Stimulated activated CD4-positive, alpha-beta T cell treated with anti-CD3 and anti-CD28 coated beads, TNF-alpha, amount 100 ng/mL, for 24 hours (primary cell): ENCODE data around the gene SEC61A2.
"Not testable (repeated sequence)": the region's sequence is repeated elsewhere in the genome, so short reads cannot be mapped to it uniquely, and the experiment has no call there.

Experiments
- DNase-seq, 3 experiments: peaks; one replicate each; pipeline ENCODE4 v3.0.0-alpha.2; 2020; ENCODE audit warnings: low read depth in 3 of 3

Gene SEC61A2

DNA sequence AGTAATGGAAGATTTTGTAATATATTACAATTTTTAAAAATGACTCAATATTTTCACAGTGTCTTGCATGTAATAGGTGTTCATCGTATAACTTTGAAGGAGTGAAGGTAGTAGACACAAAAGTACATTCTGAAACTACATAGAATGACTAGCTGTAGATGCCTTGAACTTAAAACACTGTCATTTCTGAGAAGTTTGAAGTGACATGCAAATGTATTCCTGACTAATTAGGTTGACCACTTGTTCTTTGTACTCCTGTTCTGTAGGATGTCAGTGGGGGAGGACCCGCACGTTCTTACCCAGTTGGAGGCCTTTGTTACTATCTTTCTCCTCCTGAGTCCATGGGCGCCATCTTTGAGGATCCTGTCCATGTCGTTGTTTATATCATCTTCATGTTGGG, 31.2 kb downstream of the SEC61A2 start:
- DNase-seq: no peak

DNA sequence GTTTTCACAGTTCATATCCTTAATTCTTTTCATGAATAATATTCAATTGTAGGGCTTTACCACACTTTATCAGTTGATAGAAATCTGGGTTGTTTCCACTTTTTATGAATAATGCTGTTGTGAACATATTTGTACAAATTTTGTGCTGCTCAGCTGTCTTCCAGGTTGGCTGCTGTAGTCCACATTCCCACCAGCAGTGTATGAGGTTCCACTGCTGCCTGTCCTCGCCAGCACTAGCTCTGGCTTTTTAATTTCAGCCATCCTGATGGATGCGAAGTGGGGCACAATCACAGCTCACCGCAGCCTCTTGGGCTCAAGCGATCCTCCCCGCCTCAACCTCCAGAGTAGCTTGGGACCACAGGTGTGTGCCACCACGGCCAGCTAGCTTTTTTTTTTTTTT, 33.5 kb downstream of the SEC61A2 start:
- DNase-seq: no peak

DNA sequence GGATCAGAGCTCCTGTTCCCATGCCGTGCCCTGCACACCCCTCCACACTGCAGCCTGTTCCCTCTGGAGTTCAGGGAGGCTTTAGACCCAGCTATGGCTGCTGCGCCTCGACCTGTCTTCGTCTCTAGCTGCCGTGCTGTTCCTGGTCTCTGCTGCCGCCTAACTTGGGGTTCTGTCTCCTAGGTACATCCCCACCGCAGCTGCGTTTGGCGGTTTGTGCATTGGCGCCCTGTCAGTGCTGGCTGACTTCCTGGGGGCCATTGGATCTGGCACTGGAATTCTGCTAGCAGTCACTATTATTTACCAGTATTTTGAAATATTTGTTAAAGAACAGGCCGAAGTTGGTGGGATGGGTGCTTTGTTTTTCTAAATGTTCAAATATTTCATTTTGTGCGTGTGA, 34.6 kb downstream of the SEC61A2 start:
- no peak for DNase-seq

DNA sequence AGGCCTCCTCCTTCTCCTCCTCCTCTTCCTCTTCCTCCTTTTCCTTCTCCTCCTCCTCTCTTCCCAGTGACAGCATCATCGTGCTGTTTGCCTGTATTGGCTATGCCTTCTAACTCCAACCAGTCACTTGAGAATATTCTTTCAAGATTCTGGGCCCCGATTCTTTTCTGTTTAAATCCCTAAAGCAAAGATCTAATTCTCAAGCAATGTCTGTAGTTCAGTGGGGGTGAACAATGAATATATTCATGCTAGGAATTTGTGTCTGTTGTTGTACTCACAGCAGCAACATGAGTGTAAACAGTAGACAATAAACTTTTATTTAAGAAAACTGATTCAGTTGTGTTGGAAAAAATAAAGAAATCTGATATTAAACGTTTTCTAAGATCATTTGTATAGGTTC, 35.6 kb downstream of the SEC61A2 start:
- no peak for DNase-seq

DNA sequence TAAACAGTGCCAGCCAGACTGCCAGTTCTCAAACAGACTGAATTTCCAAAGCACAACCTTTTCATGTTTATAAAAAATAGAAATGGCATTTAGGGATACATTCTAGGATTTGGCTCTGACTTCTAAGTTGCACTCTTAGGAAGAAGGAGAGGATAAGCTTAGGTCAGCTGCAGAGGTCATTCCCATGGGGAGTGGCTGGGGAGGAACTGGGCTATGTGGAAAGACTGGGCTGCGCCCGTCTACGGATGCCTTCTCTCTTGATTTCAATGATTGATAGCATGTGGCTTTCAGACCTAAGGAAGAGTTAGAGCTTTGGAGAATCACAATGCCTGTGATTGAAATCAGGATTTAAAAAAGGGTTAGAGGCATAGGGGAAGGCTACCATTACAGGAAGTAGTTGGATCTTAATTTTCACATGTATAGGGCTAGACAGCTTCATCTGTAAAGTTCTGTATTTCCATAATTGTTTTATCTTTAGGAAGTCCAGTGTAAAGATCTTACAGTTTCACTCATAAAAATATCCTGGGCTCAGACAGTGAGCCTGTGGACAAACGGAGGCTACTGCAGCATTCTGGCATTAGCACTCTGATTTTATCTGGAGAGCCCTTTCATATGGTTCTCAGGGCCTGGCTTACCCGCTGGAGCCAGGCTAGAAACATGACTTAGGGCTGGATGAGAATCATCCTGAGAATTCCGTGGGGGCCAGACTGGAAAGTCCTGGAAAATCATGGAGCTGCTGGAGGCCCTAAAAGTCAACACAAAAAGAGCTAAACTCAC, 36.7 kb downstream of the SEC61A2 start:
- DNase-seq: no peak

DNA sequence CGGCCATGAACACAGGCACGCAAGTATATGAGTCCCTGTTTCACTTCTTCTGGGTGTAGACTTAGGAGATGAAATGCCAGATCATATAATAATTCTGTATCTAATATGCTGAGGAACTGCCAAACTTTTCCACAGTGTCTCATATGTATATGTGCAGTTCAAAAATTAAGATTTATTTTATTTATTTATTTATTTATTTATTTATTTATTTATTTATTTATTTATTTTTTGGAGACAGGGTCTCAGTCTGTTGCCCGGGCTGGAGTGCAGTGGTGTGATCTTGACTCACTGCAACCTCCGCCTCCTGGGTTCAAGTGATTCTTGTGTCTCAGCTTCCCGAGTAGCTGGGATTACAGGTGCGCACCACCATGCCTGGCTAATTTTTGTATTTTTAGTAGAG, 42.0 kb downstream of the SEC61A2 start:
- not testable (repeated sequence) for DNase-seq

DNA sequence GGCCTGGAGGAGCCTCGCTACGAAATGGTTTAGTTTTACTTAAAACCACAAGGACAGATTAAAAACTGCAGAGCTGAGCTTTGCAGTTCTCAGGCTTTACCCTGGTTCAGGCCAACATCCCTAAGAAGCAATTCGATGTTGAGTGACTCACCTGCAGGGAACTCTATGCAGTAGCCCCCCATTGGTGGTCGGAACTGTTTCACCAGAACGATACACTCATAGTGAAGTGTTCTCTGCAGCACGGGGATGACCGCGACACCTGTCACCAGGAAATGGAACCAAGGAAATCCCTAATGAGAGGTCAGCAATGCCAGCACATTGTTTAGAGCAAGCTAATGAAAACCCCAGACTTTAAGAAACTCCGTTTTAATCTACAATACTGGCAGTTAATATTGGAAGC, 48.2 kb downstream of the SEC61A2 start:
- no peak for DNase-seq

DNA sequence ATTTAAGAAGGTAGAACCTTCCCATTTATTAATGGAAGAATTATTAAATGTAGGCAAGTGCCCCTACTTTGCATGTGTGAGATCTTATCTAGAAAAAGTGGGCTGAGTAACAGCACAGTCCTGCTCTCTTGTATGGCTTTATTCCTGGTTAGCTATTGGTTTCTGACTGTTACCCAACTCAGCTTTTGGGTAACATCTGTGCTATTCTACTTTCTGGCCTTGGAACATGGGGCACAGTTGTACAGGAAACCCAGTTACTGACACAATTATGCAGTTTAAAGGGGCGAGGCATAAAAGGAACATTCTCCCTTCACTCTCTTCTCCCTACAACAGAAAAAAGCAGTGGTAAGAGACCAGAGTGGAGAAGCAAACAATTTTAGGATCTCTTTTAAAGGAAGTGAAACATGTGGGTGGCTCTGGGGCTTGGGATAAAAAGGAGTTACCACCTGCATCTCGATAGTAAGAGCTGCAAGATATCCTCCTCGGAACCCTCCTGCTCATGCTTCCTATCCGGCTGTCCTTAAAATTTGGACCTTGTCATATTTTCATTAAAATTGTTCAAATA, 50.2 kb downstream of the SEC61A2 start:
- no peak for DNase-seq

DNA sequence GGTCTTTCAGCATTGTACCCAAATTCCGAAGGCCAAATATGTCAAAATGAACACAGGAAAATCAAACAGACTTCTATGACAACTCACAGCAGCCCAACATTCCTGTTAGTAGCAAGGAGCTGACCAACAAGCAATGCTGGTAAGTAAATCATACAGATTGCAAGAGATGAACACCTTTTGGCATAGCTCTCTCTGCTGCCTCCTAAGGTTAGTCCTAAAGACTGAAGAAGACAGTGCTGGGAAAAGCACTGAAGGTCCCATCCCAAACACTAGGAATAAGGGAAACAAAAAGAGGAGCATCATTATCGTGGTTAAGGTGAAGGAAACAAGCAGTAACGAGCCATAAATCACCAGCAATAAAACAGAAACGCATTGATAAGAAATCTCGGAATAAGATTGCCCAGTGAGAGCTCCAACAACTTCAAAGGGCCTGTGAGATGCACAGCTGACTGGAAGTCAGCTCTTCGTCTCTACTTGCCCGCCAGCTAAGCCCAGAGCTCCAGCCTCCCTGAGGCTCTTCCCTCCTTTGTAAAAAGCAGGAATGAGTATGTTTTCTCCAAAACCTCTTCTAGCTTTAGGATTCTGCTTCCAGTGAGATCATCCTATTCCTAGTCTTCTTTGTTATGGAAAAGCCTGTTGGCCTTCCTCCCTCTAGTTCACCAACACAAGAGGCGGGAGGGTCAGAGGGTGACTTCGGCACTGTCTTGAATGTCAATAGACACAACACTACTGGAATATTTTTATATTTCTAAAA, 50.9 kb downstream of the SEC61A2 start:
- DNase-seq: no peak

DNA sequence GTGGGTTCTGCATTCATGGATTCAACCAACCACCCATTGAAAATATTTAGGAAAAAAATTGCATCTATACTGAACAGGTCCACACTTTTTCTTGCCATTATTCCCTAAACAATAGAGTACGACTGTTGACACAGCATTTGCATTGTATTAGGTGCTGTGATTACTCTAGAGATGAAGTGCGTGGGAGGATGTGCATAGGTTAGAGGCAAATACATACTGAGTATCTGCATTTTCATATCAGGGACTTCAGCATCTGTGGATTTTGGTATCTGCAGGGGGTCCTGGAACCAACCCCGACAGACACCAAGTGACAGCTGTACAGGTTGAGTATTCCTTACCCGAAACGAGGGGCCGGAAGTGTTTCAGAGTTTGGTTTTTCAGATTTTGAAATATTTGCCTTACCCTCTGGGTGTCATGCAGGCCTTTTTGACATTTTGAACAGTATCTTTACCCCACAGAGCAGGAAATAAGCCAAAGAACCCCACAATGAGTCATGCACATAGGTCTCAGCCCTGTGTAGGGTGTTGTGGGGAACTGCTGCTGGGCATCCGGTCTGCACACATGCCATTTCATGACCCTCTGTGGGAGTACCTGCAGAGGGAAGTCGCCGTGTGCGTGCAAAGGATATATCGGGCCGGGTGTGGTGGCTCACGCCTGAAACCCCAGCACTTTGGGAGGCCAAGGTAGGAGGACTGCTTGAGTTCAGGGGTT, 51.7 kb downstream of the SEC61A2 start:
- DNase-seq: peak; percentile 18 to 60 (median 33)

DNA sequence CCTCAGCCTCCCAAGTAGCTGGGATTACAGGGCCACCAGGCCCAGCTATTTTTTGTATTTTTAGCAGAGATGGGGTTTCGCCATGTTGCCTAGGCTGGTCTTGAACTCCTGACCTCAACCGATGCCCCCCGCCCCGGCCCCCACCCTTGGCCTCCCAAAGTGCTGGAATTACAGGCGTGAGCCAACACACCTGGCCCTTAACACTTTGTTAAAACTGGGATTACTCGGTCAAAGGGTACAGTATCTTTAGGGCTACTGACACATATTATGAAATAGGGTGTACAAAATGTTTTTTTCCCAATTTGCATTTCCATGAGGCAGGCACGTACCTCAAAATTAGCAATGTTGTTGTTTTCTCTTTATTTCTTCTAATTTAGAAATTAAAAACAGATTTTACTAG, 54.7 kb downstream of the SEC61A2 start:
- DNase-seq: no peak

DNA sequence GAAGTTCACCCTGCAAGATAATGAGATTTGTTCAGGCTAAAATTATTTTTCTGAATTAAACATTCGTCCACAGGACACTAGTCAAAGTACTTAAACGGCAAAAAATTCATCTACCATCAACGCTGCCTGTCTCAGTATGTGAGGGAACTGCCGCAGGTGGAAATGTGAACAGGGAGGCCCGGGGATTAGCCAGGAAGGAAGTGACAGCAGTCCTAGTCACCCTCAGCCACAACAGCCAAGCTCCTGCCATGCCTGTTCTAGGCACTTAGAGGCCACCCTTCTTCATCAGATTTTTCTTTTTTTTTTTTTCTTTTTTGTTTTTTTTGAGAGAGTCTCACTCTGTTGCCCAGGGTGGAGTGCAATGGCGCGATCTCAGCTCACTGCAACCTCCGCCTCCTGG, 56.8 kb downstream of the SEC61A2 start:
- peak in 1 of 3 experiments; percentile 24 for DNase-seq

DNA sequence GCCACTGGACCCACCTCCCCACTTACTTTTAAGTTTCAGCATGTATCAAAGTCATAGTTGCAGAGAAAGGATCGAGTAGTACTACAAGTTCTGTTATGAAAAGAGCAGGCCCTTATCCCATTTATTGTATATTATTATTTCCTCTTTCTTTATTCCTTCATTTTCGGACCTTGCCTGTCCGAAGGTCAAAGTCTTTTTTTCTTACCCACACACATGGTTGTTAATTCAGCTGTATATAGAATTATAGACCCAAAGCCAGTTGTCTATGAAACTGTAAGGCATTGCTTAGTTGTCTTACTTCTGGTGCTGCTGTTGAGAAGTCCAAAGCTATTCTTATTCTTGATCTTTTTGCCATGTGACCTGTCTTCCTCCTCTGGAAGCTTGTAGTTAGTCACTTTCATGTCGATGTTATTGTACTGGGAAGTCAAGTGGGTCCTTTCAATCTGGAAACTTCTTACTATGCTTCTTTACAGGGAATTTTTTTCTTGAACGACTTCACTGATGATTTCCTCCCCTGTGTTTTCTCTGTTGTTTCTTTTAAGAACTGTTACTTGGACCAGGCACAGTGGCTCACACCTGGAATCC, 57.9 kb downstream of the SEC61A2 start:
- no peak for DNase-seq

DNA sequence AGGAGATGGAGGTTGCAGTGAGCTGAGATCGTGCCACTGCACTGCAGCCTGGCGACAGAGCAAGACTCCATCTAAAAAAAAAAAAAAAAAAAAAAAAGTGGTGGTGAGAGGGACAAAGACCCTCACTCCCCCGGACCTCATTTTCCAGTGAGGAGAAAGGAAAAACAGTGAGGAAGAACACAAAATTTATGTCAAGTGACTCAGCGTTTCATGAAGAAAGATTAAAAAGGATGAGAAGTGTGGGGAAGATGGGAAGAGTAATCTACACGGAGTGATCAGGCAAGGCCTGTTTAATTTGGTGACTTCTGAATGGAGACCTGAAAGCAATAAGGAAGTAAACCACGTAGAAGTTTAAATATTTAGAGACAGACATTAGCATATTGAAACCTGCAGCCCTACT, 59.2 kb downstream of the SEC61A2 start:
- no peak for DNase-seq

DNA sequence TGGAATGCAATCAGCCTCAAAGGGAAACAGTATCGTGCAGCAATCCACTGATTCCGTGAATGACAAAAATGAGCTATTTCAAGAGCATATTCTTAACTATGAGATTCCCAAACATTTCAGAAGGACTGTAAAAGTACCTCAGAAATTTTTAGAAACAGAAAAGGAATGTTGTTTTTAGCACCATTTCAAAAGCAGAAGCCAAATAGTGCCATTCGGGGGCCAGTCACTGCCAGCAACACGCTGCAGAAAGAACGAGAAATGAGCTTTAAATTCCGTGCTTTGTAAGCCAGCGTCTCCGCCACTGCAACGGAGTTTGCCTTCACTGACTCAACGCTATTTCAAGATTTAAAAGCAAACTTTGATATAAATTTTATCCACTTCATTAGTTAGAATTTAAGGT, 59.9 kb downstream of the SEC61A2 start:
- DNase-seq: no peak

DNA sequence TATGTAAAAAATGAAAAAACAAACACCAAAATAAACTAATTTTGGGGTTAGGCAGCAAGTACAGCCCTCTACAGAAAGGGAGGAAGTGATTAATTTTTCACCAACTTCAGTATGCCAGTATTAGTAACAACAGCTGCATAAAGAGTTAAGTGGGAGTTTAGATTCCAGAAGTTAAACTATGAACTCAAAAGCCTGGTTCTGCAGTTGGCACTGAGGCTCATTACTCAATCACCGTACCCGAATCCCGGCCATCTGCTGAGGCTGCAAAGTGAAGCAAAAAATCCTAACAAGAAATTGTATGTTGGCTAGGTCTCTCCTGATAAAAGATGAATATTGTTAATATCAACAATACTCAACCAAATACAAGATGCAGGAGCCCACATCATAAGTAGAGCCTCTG, 62.2 kb downstream of the SEC61A2 start:
- no peak for DNase-seq

DNA sequence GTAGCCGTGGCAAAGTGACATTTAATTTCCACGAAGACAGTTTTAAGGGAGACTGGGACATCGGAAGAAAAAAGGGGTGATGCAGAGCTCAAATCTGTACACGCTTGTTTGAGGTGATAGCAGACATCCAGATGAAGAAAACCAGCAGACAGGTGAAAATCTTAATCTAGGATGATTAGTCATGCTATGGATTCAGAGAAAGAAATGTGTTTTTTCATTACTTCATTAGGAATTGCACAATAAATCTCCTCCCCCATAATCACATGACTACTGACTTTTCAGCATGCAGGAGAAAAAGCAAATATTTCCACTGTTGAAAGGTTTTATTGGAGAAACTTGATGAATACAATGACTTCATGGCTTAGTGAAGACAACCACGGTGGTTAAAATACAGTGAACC, 63.7 kb downstream of the SEC61A2 start:
- DNase-seq: no peak

DNA sequence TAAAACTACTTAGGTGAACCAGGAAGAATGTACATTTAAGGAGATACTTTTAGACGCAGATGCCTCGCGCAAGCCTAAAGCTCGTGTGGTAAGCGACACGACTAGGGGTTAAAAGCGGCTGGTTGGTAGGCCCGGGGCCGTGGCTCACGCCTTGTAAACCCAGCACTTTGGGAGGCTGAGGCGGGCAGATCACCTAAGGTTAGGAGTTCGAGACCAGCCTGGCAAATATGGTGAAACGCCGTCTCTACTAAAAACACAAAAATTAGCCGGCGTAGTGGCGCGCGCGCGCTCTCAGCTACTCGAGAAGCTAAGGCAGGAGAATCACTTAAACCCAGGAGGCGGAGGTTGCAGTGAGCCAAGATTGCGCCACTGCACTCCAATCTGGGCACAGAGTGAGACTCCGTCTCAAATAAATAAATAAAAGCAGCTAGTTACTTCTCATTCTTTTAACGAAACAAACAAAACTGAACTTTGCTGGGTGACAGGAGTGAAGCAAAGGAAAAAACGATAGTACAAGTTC, 65.3 kb downstream of the SEC61A2 start:
- DNase-seq: peak in 1 of 3 experiments; percentile 30

DNA sequence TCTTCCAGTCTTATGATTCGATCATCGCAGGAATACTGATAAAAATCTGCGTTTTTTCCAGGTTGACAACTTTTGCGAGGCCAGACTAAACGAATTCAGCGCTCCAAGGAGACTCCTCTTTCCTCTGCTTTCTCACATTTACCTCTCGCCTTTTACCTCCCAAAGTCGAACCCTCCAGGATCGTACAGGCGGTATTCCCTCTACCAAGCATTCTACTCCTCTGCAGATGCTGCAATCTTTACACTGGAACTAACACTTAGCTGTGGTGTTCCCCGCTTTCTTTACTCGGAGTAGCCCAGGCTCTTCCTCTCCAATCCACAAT, 65.8 kb downstream of the SEC61A2 start:
- no peak for DNase-seq

DNA sequence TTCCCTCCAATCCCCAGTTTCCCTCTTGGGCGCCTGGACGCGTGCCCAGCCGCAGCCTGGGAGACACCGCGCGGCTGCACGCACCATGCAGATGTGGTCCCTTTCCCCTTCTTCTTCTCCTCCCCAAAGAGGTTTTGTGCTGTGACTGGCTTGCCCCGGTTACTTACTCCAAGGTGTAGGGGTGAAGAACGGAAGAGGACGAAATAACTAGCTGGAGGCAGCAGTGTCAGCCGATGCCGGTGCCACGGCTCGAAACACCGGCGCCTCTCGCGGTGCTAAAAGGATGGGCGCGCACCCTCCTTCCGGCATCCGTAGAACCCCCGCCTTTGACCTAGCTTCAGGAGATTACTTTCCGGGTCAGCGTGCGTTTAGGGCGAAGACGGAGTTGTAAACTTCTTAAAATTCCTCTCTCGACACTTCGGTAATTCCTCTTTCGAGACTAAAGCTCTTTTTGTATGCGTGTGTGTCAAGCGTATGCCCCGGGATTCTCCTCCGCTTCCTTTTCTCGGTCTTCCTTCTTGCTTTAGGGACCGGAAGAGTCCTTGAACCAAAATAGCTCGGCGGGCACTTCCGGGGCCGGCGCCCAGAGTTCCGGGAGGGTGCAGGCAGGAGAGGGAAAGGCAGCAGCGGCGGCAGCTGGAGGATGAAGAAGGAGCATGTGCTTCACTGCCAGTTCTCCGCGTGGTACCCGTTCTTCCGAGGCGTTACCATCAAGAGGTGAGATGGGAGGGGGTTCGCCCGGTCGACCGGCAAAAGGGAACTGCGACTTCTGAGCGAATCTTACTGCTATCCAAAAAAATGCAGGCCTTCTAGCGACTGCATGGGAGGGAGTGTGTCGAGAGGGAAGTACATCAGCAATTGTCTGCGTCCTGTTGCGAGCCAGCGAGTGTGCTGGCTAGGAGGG, 66.4 kb downstream of the SEC61A2 start, which contains the start of the genes CDC123 and NUDT5:
Gene CDC123 (plus strand): TSS at position 586 of the 904 bp plus-strand sequence. CDS start 58 bp downstream, at position 644.
Gene NUDT5 (minus strand): TSS at position 289 of the 904 bp plus-strand sequence. CDS start 9,600 bp downstream, outside the sequence.
- DNase-seq: peak; percentile 69 to 85 (median 73)
